HG03342 (cell line): Measurements from ENCODE around the gene SORCS3.

Source experiments
- ATAC-seq: cut with Tn5 transposase; IDR thresholded peaks from one replicate; pipeline ENCODE4 v1.9.1; 2021; ENCODE audit warnings: mild to moderate bottlenecking, moderate library complexity; ENCODE audit not compliant: unreplicated experiment

SORCS3 gene

GRCh38 chr10:104641187-104641936, at the start of gene SORCS3:
Gene SORCS3, plus strand, starts transcription at chr10:104641290.
- no peak for ATAC-seq

GRCh38 chr10:104591441-104591840, 49.6 kb upstream of the SORCS3 start:
- ATAC-seq = no peak

GRCh38 chr10:104601166-104601565, 39.9 kb upstream of the SORCS3 start:
- no peak for ATAC-seq

- ATAC-seq = no peak
Measured at GRCh38 chr10:104608091-104608828, 32.8 kb upstream of the SORCS3 start.

GRCh38 chr10:104612571-104613205, 28.4 kb upstream of the SORCS3 start:
- no peak for ATAC-seq

GRCh38 chr10:104613406-104613805, 27.7 kb upstream of the SORCS3 start:
- ATAC-seq = no peak

GRCh38 chr10:104614245-104614831, 26.8 kb upstream of the SORCS3 start:
- ATAC-seq = peak; percentile 96

GRCh38 chr10:104615136-104615535, 26.0 kb upstream of the SORCS3 start:
- no peak for ATAC-seq

GRCh38 chr10:104617831-104618230, 23.3 kb upstream of the SORCS3 start:
- ATAC-seq = no peak

- ATAC-seq = no peak
Measured at GRCh38 chr10:104622175-104622574, 18.9 kb upstream of the SORCS3 start.

GRCh38 chr10:104622598-104623209, 18.4 kb upstream of the SORCS3 start:
- no peak for ATAC-seq

- no peak for ATAC-seq
Measured at GRCh38 chr10:104630731-104631130, 10.4 kb upstream of the SORCS3 start.

- ATAC-seq = no peak
Measured at GRCh38 chr10:104631946-104632345, 9.1 kb upstream of the SORCS3 start.

- no peak for ATAC-seq
Measured at GRCh38 chr10:104638861-104639589, 2.1 kb upstream of the SORCS3 start.

GRCh38 chr10:104639590-104640338, 1.3 kb upstream of the SORCS3 start:
- no peak for ATAC-seq

- no peak for ATAC-seq
Measured at GRCh38 chr10:104640339-104641186, 527 bp upstream of the SORCS3 start.

GRCh38 chr10:104641937-104642657, 1.0 kb downstream of the SORCS3 start:
- ATAC-seq = no peak

- ATAC-seq = no peak
Measured at GRCh38 chr10:104642658-104643302, 1.7 kb downstream of the SORCS3 start.
